ENCODE measurements around the gene SOX18. TPM values are rescaled to one million over a fixed set of nuclear protein-coding genes. Genes with fewer than 3 reads are reported as not detected.

The SOX18 gene
- total and polyA plus RNA-seq, 2 of the 13 experiments (the other 11 are each of a cell fraction or from before 2014, with no cell fraction given): 1.6 to 1.9 TPM

GRCh38 chr20:64065062-64065973, 15.9 kb upstream of the SOX18 start (continued):
- TF ChIP-seq ZBTB1 (CRISPR knock-in tag; IDR thresholded peaks at IDR 0.05; ENCODE audit: borderline replicate concordance): no peak
- no peak for TF ChIP-seq ZNF260 (CRISPR knock-in tag; IDR thresholded peaks at IDR 0.05; ENCODE audit: borderline replicate concordance, low read depth)
- TF ChIP-seq ZNF414 (CRISPR knock-in tag; IDR thresholded peaks at IDR 0.05): no peak
- no peak for TF ChIP-seq GTF3A (CRISPR knock-in tag; conservative IDR thresholded peaks at IDR 0.05)
- TF ChIP-seq ATF7-NPFF (CRISPR knock-in tag; IDR thresholded peaks at IDR 0.05; ENCODE audit: low read depth): no peak
- TF ChIP-seq SPEN (CRISPR knock-in tag; IDR thresholded peaks at IDR 0.05; ENCODE audit: low read depth): peak; percentile 57
- TF ChIP-seq FOXA1 (IDR thresholded peaks at IDR 0.05): no peak
- TF ChIP-seq FOXA1 (CRISPR knock-in tag; IDR thresholded peaks at IDR 0.05): no peak
- no peak for TF ChIP-seq ZBTB10 (CRISPR knock-in tag; IDR thresholded peaks at IDR 0.05; ENCODE audit: borderline replicate concordance)
- TF ChIP-seq ZSCAN30 (CRISPR knock-in tag; IDR thresholded peaks at IDR 0.05): no peak
- no peak for TF ChIP-seq GLMP (CRISPR knock-in tag; IDR thresholded peaks at IDR 0.05; ENCODE audit: borderline replicate concordance)
- no peak for TF ChIP-seq KLF16 (CRISPR knock-in tag; IDR thresholded peaks at IDR 0.05)
- TF ChIP-seq NFYB (CRISPR knock-in tag; IDR thresholded peaks at IDR 0.05): no peak
- no peak for TF ChIP-seq ZNF703 (CRISPR knock-in tag; IDR thresholded peaks at IDR 0.05; ENCODE audit: borderline replicate concordance)
- TF ChIP-seq IKZF5 (CRISPR knock-in tag; IDR thresholded peaks at IDR 0.05): peak; percentile 16; the same call in 1 of the 2 replicates
- TF ChIP-seq TCF7L2 (IDR thresholded peaks at IDR 0.05; ENCODE audit: low read depth, low read length): no peak
- no peak; the same call in 1 of the 2 replicates for TF ChIP-seq NR2F2 (IDR thresholded peaks at IDR 0.05; ENCODE audit: borderline replicate concordance, low read depth)
- TF ChIP-seq ZFP90 (CRISPR knock-in tag; IDR thresholded peaks at IDR 0.05; ENCODE audit: borderline replicate concordance): no peak
- no peak for TF ChIP-seq SMAD9 (CRISPR knock-in tag; IDR thresholded peaks at IDR 0.05)
- TF ChIP-seq MEIS2 (CRISPR knock-in tag; IDR thresholded peaks at IDR 0.05): no peak
- no peak for TF ChIP-seq ZSCAN12 (CRISPR knock-in tag; IDR thresholded peaks at IDR 0.05)
- no peak for TF ChIP-seq KLF13 (CRISPR knock-in tag; IDR thresholded peaks at IDR 0.05)
- 0 out of 2 replicates have a peak, but pooled peaks have one; percentile 26 for TF ChIP-seq HNF4G (IDR thresholded peaks at IDR 0.05; ENCODE audit: borderline replicate concordance, low read depth, low read length)
- 0 out of 2 replicates have a peak, but pooled peaks have one; percentile 28 for TF ChIP-seq HNF4G (CRISPR knock-in tag; IDR thresholded peaks at IDR 0.05; ENCODE audit: borderline replicate concordance, low read depth)
- peak; percentile 45; the same call in 1 of the 2 replicates for TF ChIP-seq ATAD3A (CRISPR knock-in tag; IDR thresholded peaks at IDR 0.05)

Data from HepG2 (cell line).